DND-41 (cell line): ENCODE data around the gene ZBTB34.

Experiments
- CTCF ChIP-seq: IDR thresholded peaks from 2 replicates; pipeline ENCODE4 v1.5.1; 2012; ENCODE audit warnings: borderline replicate concordance, low read length, moderate library complexity, mild to moderate bottlenecking; ENCODE audit not compliant: poor library complexity, severe bottlenecking; ENCODE audit errors: extremely low read depth
- EZH2 ChIP-seq: IDR thresholded peaks from 3 replicates; pipeline ENCODE4 v1.6.1; 2012; ENCODE audit warnings: borderline replicate concordance, low read depth, mild to moderate bottlenecking, moderate library complexity, low read length, inconsistent platforms; ENCODE audit not compliant: severe bottlenecking

- TF ChIP-seq CTCF = no peak
- TF ChIP-seq EZH2 = no peak
These were observed 27.4 kb upstream of the ZBTB34 start for GRCh38 chr9:126833020-126833419.
